ENCODE results near the gene COL4A3.

Gene COL4A3

GRCh38 chr2:227194219-227194618, 29.8 kb downstream of the COL4A3 start:
- H3K36me3 ChIP-seq: no peaks in the 10 kb centered on the region
- H3K4me3 ChIP-seq (ENCODE audit: low read depth, low read length): no peak overlapping the region
- TF ChIP-seq CTCF (IDR thresholded peaks at IDR 0.05; ENCODE audit: low read depth, low read length): no peak
- H3K27ac ChIP-seq: no peak overlapping the region
- DNase-seq: no peak
- no peaks in the 10 kb centered on the region for H3K9me3 ChIP-seq (ENCODE audit: severe bottlenecking)
- H3K27me3 ChIP-seq (ENCODE audit: insufficient read depth, low read depth, severe bottlenecking): no peaks in the 10 kb centered on the region

GRCh38 chr2:227198866-227199265, 34.4 kb downstream of the COL4A3 start:
- TF ChIP-seq CTCF (IDR thresholded peaks at IDR 0.05; ENCODE audit: low read depth, low read length): no peak

GRCh38 chr2:227201771-227202170, 37.3 kb downstream of the COL4A3 start:
- no peak for TF ChIP-seq CTCF (IDR thresholded peaks at IDR 0.05; ENCODE audit: low read depth, low read length)

More at GRCh38 chr2:227198866-227199265, 34.4 kb downstream of the COL4A3 start:
- H3K27me3 ChIP-seq (ENCODE audit: insufficient read depth, low read depth, severe bottlenecking): no peaks in the 10 kb centered on the region
- no peak overlapping the region for H3K4me3 ChIP-seq (ENCODE audit: low read depth, low read length)
- peak; percentile 62 for DNase-seq
- no peaks in the 10 kb centered on the region for H3K9me3 ChIP-seq (ENCODE audit: severe bottlenecking)
- no peaks in the 10 kb centered on the region for H3K36me3 ChIP-seq
- H3K27ac ChIP-seq: no peak overlapping the region

GRCh38 chr2:227204452-227204851, 40.0 kb downstream of the COL4A3 start:
- Histone ChIP-seq H3K27me3 (ENCODE audit: insufficient read depth, low read depth, severe bottlenecking) (no peaks in the 10 kb centered on the region), H3K36me3 (no peaks in the 10 kb centered on the region), H3K4me3 (ENCODE audit: low read depth, low read length) (no peak overlapping the region), H3K9me3 (ENCODE audit: severe bottlenecking) (no peaks in the 10 kb centered on the region), H3K27ac (no peak overlapping the region)
- DNase-seq: peak; percentile 44
- no peak for TF ChIP-seq CTCF (IDR thresholded peaks at IDR 0.05; ENCODE audit: low read depth, low read length)

More at GRCh38 chr2:227201771-227202170, 37.3 kb downstream of the COL4A3 start:
- Histone ChIP-seq H3K27me3 (ENCODE audit: insufficient read depth, low read depth, severe bottlenecking) (no peaks in the 10 kb centered on the region), H3K4me3 (ENCODE audit: low read depth, low read length) (no peak overlapping the region), H3K27ac (no peak overlapping the region), H3K9me3 (ENCODE audit: severe bottlenecking) (no peaks in the 10 kb centered on the region), H3K36me3 (no peaks in the 10 kb centered on the region)
- DNase-seq: no peak

- Histone ChIP-seq H3K27ac (no peak overlapping the region), H3K27me3 (ENCODE audit: insufficient read depth, low read depth, severe bottlenecking) (no peaks in the 10 kb centered on the region), H3K9me3 (ENCODE audit: severe bottlenecking) (no peaks in the 10 kb centered on the region), H3K4me3 (ENCODE audit: low read depth, low read length) (no peak overlapping the region), H3K36me3 (no peaks in the 10 kb centered on the region)
- DNase-seq: no peak
- TF ChIP-seq CTCF (IDR thresholded peaks at IDR 0.05; ENCODE audit: low read depth, low read length): no peak
These were observed 41.3 kb downstream of the COL4A3 start for GRCh38 chr2:227205701-227206100.

GRCh38 chr2:227206406-227206805, 42.0 kb downstream of the COL4A3 start:
- Histone ChIP-seq H3K36me3 (no peaks in the 10 kb centered on the region), H3K27ac (no peak overlapping the region), H3K27me3 (ENCODE audit: insufficient read depth, low read depth, severe bottlenecking) (no peaks in the 10 kb centered on the region), H3K4me3 (ENCODE audit: low read depth, low read length) (no peak overlapping the region), H3K9me3 (ENCODE audit: severe bottlenecking) (no peaks in the 10 kb centered on the region)
- TF ChIP-seq CTCF (IDR thresholded peaks at IDR 0.05; ENCODE audit: low read depth, low read length): no peak
- no peak for DNase-seq

Data from WERI-Rb-1 (cell line).